SJSA1 (cell line): ENCODE measurements around the gene ATP9A. TPM values are rescaled to one million over a fixed set of nuclear protein-coding genes. Genes with fewer than 3 reads are reported as not detected.
"Not testable (repeated sequence)": the region's sequence is repeated elsewhere in the genome, so short reads cannot be mapped to it uniquely, and the experiment has no call there.

Source experiments
- DNase-seq, 2 experiments: peaks; one replicate each; pipeline ENCODE4 v3.0.0-alpha.2; 2015 to 2020; ENCODE audit warnings: low spot score in 2 of 2, low read depth in 1 of 2
- H3K27ac ChIP-seq: fragments of 250-450 bp; sonication (Bioruptor Pico); 2 replicates; pipeline ENCODE4 v1.5.1; 2020; ENCODE audit warnings: mild to moderate bottlenecking, moderate library complexity
- H3K27me3 ChIP-seq: fragments of 250-450 bp; sonication (Bioruptor Pico); replicated peaks from 2 replicates; pipeline ENCODE4 v1.5.1; 2020; ENCODE audit warnings: mild to moderate bottlenecking, moderate library complexity
- H3K36me3 ChIP-seq: fragments of 250-450 bp; sonication (Bioruptor Pico); 2 replicates; pipeline ENCODE4 v1.5.1; 2020; ENCODE audit warnings: mild to moderate bottlenecking
- H3K4me1 ChIP-seq: fragments of 250-450 bp; sonication (Bioruptor Pico); replicated peaks from 2 replicates; pipeline ENCODE4 v1.6.1; 2021; ENCODE audit warnings: mild to moderate bottlenecking
- H3K4me3 ChIP-seq: fragments of 250-450 bp; sonication (Bioruptor Pico); 2 replicates; pipeline ENCODE4 v1.5.1; 2020; ENCODE audit warnings: mild to moderate bottlenecking
- H3K9me3 ChIP-seq: fragments of 250-450 bp; sonication (Bioruptor Pico); replicated peaks from 2 replicates; pipeline ENCODE4 v1.5.1; 2020; ENCODE audit warnings: mild to moderate bottlenecking
- total RNA-seq: library from RNA; depleted of rRNA; stranded (reverse); fragments of >200 nt; shearing (Covaris generic); gene quantifications from 2 replicates; pipeline ENCODE4 v1.2.3, GENCODE V29; 2014

ATP9A gene
- total RNA-seq, 1 experiment from 2014 or later = 5.9 TPM

GRCh38 chr20:51775241-51775640, 7.1 kb upstream of the ATP9A start:
- DNase-seq = no peak
- H3K27ac ChIP-seq = no peak overlapping the region
- H3K36me3 ChIP-seq = no peaks in the 10 kb centered on the region
- no peak overlapping the region for H3K4me3 ChIP-seq
- no peaks in the 10 kb centered on the region for H3K27me3 ChIP-seq
- peaks cover 1% of the 10 kb centered on the region for H3K4me1 ChIP-seq
- 0 out of 2 replicates have a peak, but pooled peaks cover 9% of the 10 kb centered on the region for H3K9me3 ChIP-seq

GRCh38 chr20:51772236-51772635, 4.0 kb upstream of the ATP9A start:
- Histone ChIP-seq H3K27ac (no peak overlapping the region), H3K36me3 (no peaks in the 10 kb centered on the region), H3K9me3 (no peaks in the 10 kb centered on the region), H3K27me3 (no peaks in the 10 kb centered on the region), H3K4me1 (peaks cover 16% of the 10 kb centered on the region), H3K4me3 (no peak overlapping the region)
- no peak for DNase-seq

- Histone ChIP-seq H3K4me3 (no peak overlapping the region), H3K36me3 (no peaks in the 10 kb centered on the region), H3K27me3 (no peaks in the 10 kb centered on the region), H3K27ac (no peak overlapping the region), H3K4me1 (peaks cover 26% of the 10 kb centered on the region), H3K9me3 (no peaks in the 10 kb centered on the region)
- DNase-seq = peak in 1 of 2 experiments; percentile 50
These were observed 1.9 kb upstream of the ATP9A start for GRCh38 chr20:51769976-51770615.

GRCh38 chr20:51768759-51769517, 748 bp upstream of the ATP9A start:
- Histone ChIP-seq H3K9me3 (no peaks in the 10 kb centered on the region), H3K4me3 (no peak overlapping the region), H3K27ac (no peak overlapping the region), H3K36me3 (no peaks in the 10 kb centered on the region), H3K4me1 (peaks cover 26% of the 10 kb centered on the region), H3K27me3 (no peaks in the 10 kb centered on the region)
- no peak for DNase-seq

- H3K27me3 ChIP-seq = no peaks in the 10 kb centered on the region
These were observed 960 bp downstream of the ATP9A start for GRCh38 chr20:51766994-51767866.

GRCh38 chr20:51765381-51765780, 2.8 kb downstream of the ATP9A start:
- not testable (repeated sequence) for H3K4me3 ChIP-seq, H3K27me3 ChIP-seq, H3K27ac ChIP-seq, H3K36me3 ChIP-seq, DNase-seq, H3K9me3 ChIP-seq
- H3K4me1 ChIP-seq = peaks cover 37% of the 10 kb centered on the region

More at GRCh38 chr20:51766994-51767866, 960 bp downstream of the ATP9A start:
- peaks cover 26% of the 10 kb centered on the region for H3K4me1 ChIP-seq
- H3K27ac ChIP-seq = no peak overlapping the region
- no peaks in the 10 kb centered on the region for H3K36me3 ChIP-seq
- H3K9me3 ChIP-seq = no peaks in the 10 kb centered on the region
- DNase-seq = peak; percentile 25 to 48
- H3K4me3 ChIP-seq = peak overlapping the region; percentile 54

- no peak for DNase-seq
- H3K9me3 ChIP-seq = no peaks in the 10 kb centered on the region
- no peaks in the 10 kb centered on the region for H3K27me3 ChIP-seq
These were observed 4.1 kb downstream of the ATP9A start for GRCh38 chr20:51763965-51764602.

GRCh38 chr20:51760905-51761546, 7.2 kb downstream of the ATP9A start:
- Histone ChIP-seq H3K4me3 (no peak overlapping the region), H3K36me3 (no peaks in the 10 kb centered on the region), H3K27me3 (no peaks in the 10 kb centered on the region), H3K27ac (peak overlapping the region; percentile 53; the same call in 1 of the 2 replicates), H3K4me1 (peaks cover 13% of the 10 kb centered on the region), H3K9me3 (no peaks in the 10 kb centered on the region)
- DNase-seq = peak; percentile 71 to 82

More at GRCh38 chr20:51763965-51764602, 4.1 kb downstream of the ATP9A start:
- no peak overlapping the region for H3K27ac ChIP-seq
- peaks cover 30% of the 10 kb centered on the region for H3K4me1 ChIP-seq
- H3K36me3 ChIP-seq = no peaks in the 10 kb centered on the region
- no peak overlapping the region for H3K4me3 ChIP-seq

- H3K27me3 ChIP-seq = no peaks in the 10 kb centered on the region
- no peak overlapping the region for H3K27ac ChIP-seq
- no peaks in the 10 kb centered on the region for H3K36me3 ChIP-seq
- no peak overlapping the region for H3K4me3 ChIP-seq
- H3K4me1 ChIP-seq = peaks cover 13% of the 10 kb centered on the region
- DNase-seq = no peak
- no peaks in the 10 kb centered on the region for H3K9me3 ChIP-seq
These were observed 8.2 kb downstream of the ATP9A start for GRCh38 chr20:51759769-51760510.

GRCh38 chr20:51758978-51759544, 9.1 kb downstream of the ATP9A start:
- Histone ChIP-seq H3K27me3 (no peaks in the 10 kb centered on the region), H3K4me1 (peaks cover 13% of the 10 kb centered on the region), H3K9me3 (no peaks in the 10 kb centered on the region), H3K4me3 (no peak overlapping the region), H3K36me3 (no peaks in the 10 kb centered on the region), H3K27ac (no peak overlapping the region)
- DNase-seq = no peak

GRCh38 chr20:51757226-51757625, 11.0 kb downstream of the ATP9A start:
- Histone ChIP-seq H3K9me3 (no peaks in the 10 kb centered on the region), H3K36me3 (no peaks in the 10 kb centered on the region), H3K27me3 (no peaks in the 10 kb centered on the region), H3K27ac (no peak overlapping the region), H3K4me1 (peaks cover 25% of the 10 kb centered on the region), H3K4me3 (no peak overlapping the region)
- DNase-seq = no peak

- H3K27ac ChIP-seq = no peak overlapping the region
- H3K27me3 ChIP-seq = no peaks in the 10 kb centered on the region
- peaks cover 31% of the 10 kb centered on the region for H3K4me1 ChIP-seq
- no peaks in the 10 kb centered on the region for H3K36me3 ChIP-seq
- no peaks in the 10 kb centered on the region for H3K9me3 ChIP-seq
- H3K4me3 ChIP-seq = no peak overlapping the region
- DNase-seq = no peak
These were observed 11.5 kb downstream of the ATP9A start for GRCh38 chr20:51756653-51757052.
